GM23338 (cell line): ENCODE data around the gene ENC1. TPM values are rescaled to one million over a fixed set of nuclear protein-coding genes. Genes with fewer than 3 reads are reported as not detected.

ENCODE experiments used
- ATAC-seq: fragments of 200-7000 bp; cut with Tn5 transposase; 3 replicates; pipeline ENCODE4 v1.9.1; 2020
- DNase-seq: peaks from one replicate; pipeline ENCODE4 v3.0.0-alpha.2; 2015; ENCODE audit warnings: low spot score
- H2AFZ ChIP-seq: fragments of 200-600 bp; sonication (generic); 2 replicates; pipeline ENCODE4 v1.8.0; 2016; ENCODE audit warnings: antibody characterized with exemption, mild to moderate bottlenecking, moderate library complexity
- H3F3A ChIP-seq: fragments of 200-600 bp; sonication (generic); replicated peaks from 2 replicates; pipeline ENCODE4 v1.8.0; 2017; ENCODE audit warnings: antibody characterized with exemption, mixed run types, low read depth
- H3K27ac ChIP-seq: fragments of 200-600 bp; sonication (generic); 2 replicates; pipeline ENCODE4 v1.6.1; 2016; ENCODE audit warnings: low read depth
- H3K27me3 ChIP-seq: fragments of 200-600 bp; sonication (generic); 2 replicates; pipeline ENCODE4 v1.8.0; 2016; ENCODE audit warnings: mild to moderate bottlenecking, mixed run types, moderate library complexity; ENCODE audit not compliant: insufficient read depth
- H3K36me3 ChIP-seq: fragments of 200-600 bp; sonication (generic); 2 replicates; pipeline ENCODE4 v1.8.0; 2016; ENCODE audit warnings: mild to moderate bottlenecking; ENCODE audit not compliant: insufficient read depth
- H3K4me1 ChIP-seq: fragments of 200-600 bp; sonication (generic); 2 replicates; pipeline ENCODE4 v1.8.0; 2016; ENCODE audit warnings: mild to moderate bottlenecking, moderate library complexity; ENCODE audit not compliant: insufficient read depth
- H3K4me2 ChIP-seq: fragments of 200-600 bp; sonication (generic); 2 replicates; pipeline ENCODE4 v1.7.1; 2017; ENCODE audit warnings: mixed run types
- H3K4me3 ChIP-seq: fragments of 200-600 bp; sonication (generic); 2 replicates; pipeline ENCODE4 v1.6.1; 2016; ENCODE audit warnings: mixed run types
- H3K79me2 ChIP-seq: fragments of 200-600 bp; sonication (generic); replicated peaks from 2 replicates; pipeline ENCODE4 v1.8.0; 2017; ENCODE audit warnings: mild to moderate bottlenecking; ENCODE audit not compliant: insufficient read depth
- H3K9me2 ChIP-seq: fragments of 200-600 bp; sonication (generic); 2 replicates; pipeline ENCODE4 v1.8.0; 2017; ENCODE audit not compliant: insufficient read depth
- H4K20me1 ChIP-seq: fragments of 200-600 bp; sonication (generic); replicated peaks from 2 replicates; pipeline ENCODE4 v1.8.0; 2017; ENCODE audit warnings: mild to moderate bottlenecking; ENCODE audit not compliant: insufficient read depth
- H3K27ac Mint-ChIP-seq: 2 replicates; pipeline ENCODE4 v1.8.0; 2020; ENCODE audit warnings: inconsistent platforms, mild to moderate bottlenecking, moderate library complexity, mixed read lengths
- H3K27me3 Mint-ChIP-seq: 3 replicates; pipeline ENCODE4 v1.8.0; 2022; ENCODE audit warnings: low read depth, mild to moderate bottlenecking, moderate library complexity, mixed read lengths, inconsistent platforms; ENCODE audit not compliant: insufficient read depth, poor library complexity
- H3K36me3 Mint-ChIP-seq: 3 replicates; pipeline ENCODE4 v1.8.0; 2021; ENCODE audit warnings: low read depth, mild to moderate bottlenecking, inconsistent platforms, moderate library complexity, mixed read lengths
- H3K4me1 Mint-ChIP-seq: 3 replicates; pipeline ENCODE4 v1.8.0; 2020; ENCODE audit warnings: mild to moderate bottlenecking, inconsistent platforms, mixed read lengths
- H3K4me3 Mint-ChIP-seq: 3 replicates; pipeline ENCODE4 v1.8.0; 2021; ENCODE audit warnings: moderate library complexity, mild to moderate bottlenecking, inconsistent platforms, mixed read lengths
- H3K9me3 Mint-ChIP-seq: 3 replicates; pipeline ENCODE4 v1.8.0; 2020; ENCODE audit warnings: moderate library complexity, mild to moderate bottlenecking, inconsistent platforms, mixed read lengths
- CREB1 ChIP-seq: fragments of 250-450 bp; sonication (Bioruptor Pico); IDR thresholded peaks from 2 replicates; pipeline ENCODE4 v1.5.0; 2020; ENCODE audit warnings: low read depth, mild to moderate bottlenecking, moderate library complexity
- ETS1 ChIP-seq: IDR thresholded peaks from 2 replicates; pipeline ENCODE4 v1.6.1; 2016; ENCODE audit warnings: antibody characterized with exemption
- EZH2 ChIP-seq: fragments of 200-600 bp; sonication (generic); IDR thresholded peaks from one replicate; pipeline ENCODE4 v1.8.0; 2017; ENCODE audit warnings: antibody characterized with exemption, mild to moderate bottlenecking, low read depth; ENCODE audit not compliant: unreplicated experiment
- NANOG ChIP-seq: IDR thresholded peaks from 2 replicates; pipeline ENCODE4 v1.6.1; 2016; ENCODE audit warnings: antibody characterized with exemption, borderline replicate concordance
- POLR2AphosphoS5 ChIP-seq: IDR thresholded peaks from 2 replicates; pipeline ENCODE4 v1.6.1; 2016; ENCODE audit warnings: antibody characterized with exemption, low read depth
- ZNF114 ChIP-seq: fragments of 250-450 bp; sonication (Bioruptor Pico); IDR thresholded peaks from 2 replicates; pipeline ENCODE4 v1.5.0; 2020; ENCODE audit warnings: mild to moderate bottlenecking, moderate library complexity
- ZNF331 ChIP-seq: fragments of 250-450 bp; sonication (Bioruptor Pico); IDR thresholded peaks from 2 replicates; pipeline ENCODE4 v1.5.0; 2020; ENCODE audit warnings: low read depth, mild to moderate bottlenecking, moderate library complexity
- polyA plus RNA-seq: library from polyadenylated mRNA; unstranded; fragments of >200 nt; fragmentation: Nextera tagmentation; extraction: Ambion mirVana; gene quantifications from 2 replicates; pipeline ENCODE4 v1.2.1, GENCODE V29; 2016
- total RNA-seq: library from RNA; depleted of rRNA; stranded (reverse); fragments of >200 nt; shearing (Covaris generic); gene quantifications from 2 replicates; pipeline ENCODE4 v1.2.3, GENCODE V29; 2014
- TF ChIP-seq, protein P1 (sequence below): IDR thresholded peaks from one replicate; pipeline ENCODE4 v1.6.1; 2018; ENCODE audit warnings: antibody characterized with exemption; ENCODE audit not compliant: unreplicated experiment
- TF ChIP-seq, protein P2 (sequence below), 2 experiments: fragments of 200-600 bp in 1 of 2; sonication (generic) in 1 of 2; conservative IDR thresholded peaks; 2 replicates each; pipeline versions ENCODE4 v1.5.1 to v1.6.1; 2016 to 2017; ENCODE audit warnings: antibody characterized with exemption in 2 of 2, low read depth in 2 of 2, mild to moderate bottlenecking in 2 of 2, moderate library complexity in 1 of 2

The ENC1 gene
- total and polyA plus RNA-seq, 2 experiments from 2014 or later = 8.2 to 27.9 TPM

DNA sequence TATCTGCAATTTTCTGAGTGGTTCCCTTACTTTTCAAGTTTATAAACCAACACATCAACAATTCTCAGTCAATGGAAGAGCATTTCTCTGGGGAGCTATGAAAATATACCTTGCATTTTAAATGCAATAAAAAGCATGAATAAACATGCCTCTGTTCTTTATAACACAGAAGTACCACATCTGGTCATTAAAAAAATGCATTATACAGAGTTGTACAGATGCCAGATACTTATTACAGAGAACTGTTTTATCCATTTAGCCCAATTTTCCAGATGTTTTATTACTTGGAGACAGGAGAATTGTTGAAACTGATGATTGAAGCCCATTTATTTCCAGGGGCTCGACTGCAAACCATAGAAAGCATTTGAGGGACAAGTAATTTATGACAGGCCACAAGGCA lies 25.3 kb upstream of the ENC1 start:
- no peak overlapping the region for H3K4me2 ChIP-seq
- H4K20me1 ChIP-seq = no peaks in the 10 kb centered on the region
- no peaks in the 10 kb centered on the region for H3K36me3 ChIP-seq
- no peak overlapping the region for H3K27ac ChIP-seq
- H3K79me2 ChIP-seq = no peaks in the 10 kb centered on the region
- peaks cover 13% of the 10 kb centered on the region for H3K9me3 Mint-ChIP-seq
- DNase-seq = no peak
- no peaks in the 10 kb centered on the region for H3K9me2 ChIP-seq
- no peak for ATAC-seq
- H3K36me3 Mint-ChIP-seq = peaks cover 4% of the 10 kb centered on the region; the same call in 1 of the 3 replicates
- H3K27me3 Mint-ChIP-seq = no peaks in the 10 kb centered on the region
- H3K4me1 Mint-ChIP-seq = peaks cover 3% of the 10 kb centered on the region; the same call in 2 of the 3 replicates
- no peak overlapping the region for H3K27ac Mint-ChIP-seq
- H3K4me3 ChIP-seq = no peak overlapping the region
- no peaks in the 10 kb centered on the region for H3K27me3 ChIP-seq
- H2AFZ ChIP-seq = no peak overlapping the region
- H3F3A ChIP-seq = no peaks in the 10 kb centered on the region
- TF ChIP-seq, protein P1, sequence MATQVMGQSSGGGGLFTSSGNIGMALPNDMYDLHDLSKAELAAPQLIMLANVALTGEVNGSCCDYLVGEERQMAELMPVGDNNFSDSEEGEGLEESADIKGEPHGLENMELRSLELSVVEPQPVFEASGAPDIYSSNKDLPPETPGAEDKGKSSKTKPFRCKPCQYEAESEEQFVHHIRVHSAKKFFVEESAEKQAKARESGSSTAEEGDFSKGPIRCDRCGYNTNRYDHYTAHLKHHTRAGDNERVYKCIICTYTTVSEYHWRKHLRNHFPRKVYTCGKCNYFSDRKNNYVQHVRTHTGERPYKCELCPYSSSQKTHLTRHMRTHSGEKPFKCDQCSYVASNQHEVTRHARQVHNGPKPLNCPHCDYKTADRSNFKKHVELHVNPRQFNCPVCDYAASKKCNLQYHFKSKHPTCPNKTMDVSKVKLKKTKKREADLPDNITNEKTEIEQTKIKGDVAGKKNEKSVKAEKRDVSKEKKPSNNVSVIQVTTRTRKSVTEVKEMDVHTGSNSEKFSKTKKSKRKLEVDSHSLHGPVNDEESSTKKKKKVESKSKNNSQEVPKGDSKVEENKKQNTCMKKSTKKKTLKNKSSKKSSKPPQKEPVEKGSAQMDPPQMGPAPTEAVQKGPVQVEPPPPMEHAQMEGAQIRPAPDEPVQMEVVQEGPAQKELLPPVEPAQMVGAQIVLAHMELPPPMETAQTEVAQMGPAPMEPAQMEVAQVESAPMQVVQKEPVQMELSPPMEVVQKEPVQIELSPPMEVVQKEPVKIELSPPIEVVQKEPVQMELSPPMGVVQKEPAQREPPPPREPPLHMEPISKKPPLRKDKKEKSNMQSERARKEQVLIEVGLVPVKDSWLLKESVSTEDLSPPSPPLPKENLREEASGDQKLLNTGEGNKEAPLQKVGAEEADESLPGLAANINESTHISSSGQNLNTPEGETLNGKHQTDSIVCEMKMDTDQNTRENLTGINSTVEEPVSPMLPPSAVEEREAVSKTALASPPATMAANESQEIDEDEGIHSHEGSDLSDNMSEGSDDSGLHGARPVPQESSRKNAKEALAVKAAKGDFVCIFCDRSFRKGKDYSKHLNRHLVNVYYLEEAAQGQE = no peak
- TF ChIP-seq ETS1 (no peak), EZH2 (no peak), NANOG (no peak), POLR2AphosphoS5 (no peak)
- H3K4me3 Mint-ChIP-seq = no peak overlapping the region
- H3K4me1 ChIP-seq = no peaks in the 10 kb centered on the region

DNA sequence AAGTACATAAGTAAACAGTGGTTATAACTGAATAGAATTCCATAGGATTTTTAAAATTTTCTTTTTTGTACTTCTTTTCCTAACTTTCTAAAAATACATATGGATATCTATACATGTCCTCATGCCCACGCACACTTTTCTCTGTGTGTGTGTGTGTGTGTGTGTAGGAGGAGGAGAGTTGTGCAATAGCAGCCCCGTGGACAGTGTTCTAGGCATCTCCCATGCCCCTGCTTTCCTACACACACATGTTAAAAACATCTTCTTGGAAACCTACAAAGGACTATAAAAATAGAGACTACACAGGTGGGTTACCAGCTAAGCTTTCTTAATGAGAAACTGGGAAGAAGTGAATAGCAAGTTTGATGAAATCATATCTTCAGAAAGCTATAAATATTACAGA lies 24.7 kb upstream of the ENC1 start:
- ATAC-seq = no peak
- H3K27ac Mint-ChIP-seq = no peak overlapping the region
- H3K9me2 ChIP-seq = no peaks in the 10 kb centered on the region
- DNase-seq = no peak
- H3K4me1 Mint-ChIP-seq = peaks cover 3% of the 10 kb centered on the region; the same call in 2 of the 3 replicates
- no peak overlapping the region for H3K4me2 ChIP-seq
- H3K36me3 Mint-ChIP-seq = peaks cover 3% of the 10 kb centered on the region; the same call in 1 of the 3 replicates
- no peak overlapping the region for H3K4me3 ChIP-seq
- no peaks in the 10 kb centered on the region for H3K36me3 ChIP-seq
- H3K4me1 ChIP-seq = no peaks in the 10 kb centered on the region
- no peak overlapping the region for H3K27ac ChIP-seq
- no peak overlapping the region for H2AFZ ChIP-seq
- H3K79me2 ChIP-seq = no peaks in the 10 kb centered on the region
- H3K27me3 ChIP-seq = no peaks in the 10 kb centered on the region
- H3K27me3 Mint-ChIP-seq = no peaks in the 10 kb centered on the region
- H4K20me1 ChIP-seq = no peaks in the 10 kb centered on the region
- H3K9me3 Mint-ChIP-seq = peaks cover 9% of the 10 kb centered on the region
- H3F3A ChIP-seq = no peaks in the 10 kb centered on the region
- no peak overlapping the region for H3K4me3 Mint-ChIP-seq
- TF ChIP-seq POLR2AphosphoS5 (no peak), CREB1 (CRISPR knock-in tag) (no peak), ZNF114 (CRISPR knock-in tag) (no peak), ETS1 (no peak), ZNF331 (CRISPR knock-in tag) (no peak)
- TF ChIP-seq, protein P2, sequence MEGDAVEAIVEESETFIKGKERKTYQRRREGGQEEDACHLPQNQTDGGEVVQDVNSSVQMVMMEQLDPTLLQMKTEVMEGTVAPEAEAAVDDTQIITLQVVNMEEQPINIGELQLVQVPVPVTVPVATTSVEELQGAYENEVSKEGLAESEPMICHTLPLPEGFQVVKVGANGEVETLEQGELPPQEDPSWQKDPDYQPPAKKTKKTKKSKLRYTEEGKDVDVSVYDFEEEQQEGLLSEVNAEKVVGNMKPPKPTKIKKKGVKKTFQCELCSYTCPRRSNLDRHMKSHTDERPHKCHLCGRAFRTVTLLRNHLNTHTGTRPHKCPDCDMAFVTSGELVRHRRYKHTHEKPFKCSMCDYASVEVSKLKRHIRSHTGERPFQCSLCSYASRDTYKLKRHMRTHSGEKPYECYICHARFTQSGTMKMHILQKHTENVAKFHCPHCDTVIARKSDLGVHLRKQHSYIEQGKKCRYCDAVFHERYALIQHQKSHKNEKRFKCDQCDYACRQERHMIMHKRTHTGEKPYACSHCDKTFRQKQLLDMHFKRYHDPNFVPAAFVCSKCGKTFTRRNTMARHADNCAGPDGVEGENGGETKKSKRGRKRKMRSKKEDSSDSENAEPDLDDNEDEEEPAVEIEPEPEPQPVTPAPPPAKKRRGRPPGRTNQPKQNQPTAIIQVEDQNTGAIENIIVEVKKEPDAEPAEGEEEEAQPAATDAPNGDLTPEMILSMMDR (conservative IDR thresholded peaks at IDR 0.05; ENCODE audit: low read depth in 2 of 2) = no peak
